Measurements from ENCODE around the gene ZNF597.
A peak's percentile ranks its signal among the peaks of the same experiment; 100 is the strongest.

Gene ZNF597

GRCh38 chr16:3454631-3455147 is 11.4 kb upstream of the ZNF597 start:
- no peak for FAIRE-seq

- FAIRE-seq, result no peak
Measured at GRCh38 chr16:3454093-3454492, 10.8 kb upstream of the ZNF597 start.

- no peak for FAIRE-seq
Measured at GRCh38 chr16:3444032-3444388, 706 bp upstream of the ZNF597 start.

GRCh38 chr16:3439637-3440036 is 3.7 kb downstream of the ZNF597 start:
- FAIRE-seq, result no peak

DNA sequence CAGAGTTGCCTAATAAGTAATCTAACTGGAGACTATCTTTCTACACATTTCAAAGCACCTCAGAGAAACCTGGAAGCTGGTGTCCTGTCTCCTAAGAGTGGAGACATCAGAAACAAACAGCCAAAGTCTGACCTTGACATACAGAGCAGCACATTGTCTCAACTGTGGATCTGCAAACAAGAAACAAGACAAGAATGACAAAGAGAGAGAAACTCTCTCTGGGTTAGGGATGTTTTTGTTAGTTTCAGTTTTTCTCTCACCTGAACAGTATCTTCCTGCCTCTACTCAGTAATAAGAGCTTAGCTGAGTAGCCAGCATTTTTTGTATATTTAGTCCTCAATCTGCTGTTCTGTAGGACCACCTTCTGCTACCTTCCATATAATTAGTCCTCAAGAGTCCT is 8.9 kb downstream of the ZNF597 start:
- FAIRE-seq, result no peak

GRCh38 chr16:3431779-3432219 is 11.5 kb downstream of the ZNF597 start:
- no peak for FAIRE-seq

DNA sequence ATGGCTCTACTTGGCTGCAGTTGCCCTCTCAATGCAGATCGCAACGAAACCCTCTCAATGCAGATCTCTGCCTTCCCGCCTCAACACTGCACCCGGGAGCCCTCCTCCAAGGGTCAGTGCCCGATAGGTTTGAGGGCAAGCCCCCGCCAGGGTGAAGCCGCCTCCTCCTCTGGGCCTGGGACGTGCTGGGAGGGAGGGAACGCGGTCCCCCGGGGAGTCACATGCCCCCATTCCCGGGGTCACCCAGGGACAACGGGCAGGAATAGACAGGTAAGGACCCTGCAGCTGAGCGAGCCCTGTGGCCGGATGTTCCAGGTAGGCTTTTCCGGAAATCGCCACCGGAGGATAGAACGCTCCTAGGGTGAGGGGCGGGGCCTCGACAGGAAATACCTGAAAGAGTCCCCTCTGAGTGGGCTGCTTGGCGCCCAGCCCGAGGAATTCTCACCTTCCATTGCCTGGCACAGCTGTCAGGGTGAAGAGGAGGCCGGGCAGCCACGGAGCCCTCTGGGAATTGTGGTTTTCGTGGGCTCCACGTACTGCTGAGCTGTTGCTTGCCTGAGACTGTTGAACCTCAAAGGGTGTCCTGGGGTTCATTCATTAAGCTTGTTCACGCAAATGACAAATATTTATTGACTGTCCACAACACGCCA is 29.4 kb downstream of the ZNF597 start:
- FAIRE-seq, result no peak

DNA sequence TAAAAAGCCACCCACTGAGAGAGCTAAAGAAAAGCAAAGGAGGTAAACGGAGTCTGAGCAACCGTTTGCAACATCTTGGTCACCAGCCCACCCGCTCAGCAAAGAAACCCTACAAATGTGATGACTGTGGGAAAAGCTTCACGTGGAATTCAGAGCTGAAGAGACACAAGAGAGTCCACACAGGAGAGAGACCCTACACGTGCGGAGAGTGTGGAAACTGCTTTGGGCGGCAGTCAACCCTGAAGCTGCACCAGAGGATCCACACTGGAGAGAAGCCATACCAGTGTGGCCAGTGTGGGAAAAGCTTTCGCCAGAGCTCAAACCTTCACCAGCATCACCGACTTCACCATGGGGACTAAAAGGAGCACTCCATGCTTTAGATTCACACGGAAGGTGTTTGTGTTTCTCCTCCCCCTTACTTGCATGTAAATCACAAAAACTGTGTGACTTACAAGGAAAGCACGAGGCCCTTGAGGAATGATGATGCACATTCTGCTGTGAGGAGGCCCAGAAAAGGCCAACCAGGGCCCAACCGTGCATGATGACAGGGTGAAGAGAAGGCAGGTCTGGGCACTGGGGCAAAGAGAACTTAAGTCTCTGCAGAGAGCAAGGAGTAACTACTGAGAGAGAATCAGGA is 34.6 kb downstream of the ZNF597 start:
- no peak for FAIRE-seq

- no peak for FAIRE-seq
Measured at GRCh38 chr16:3401719-3402397, 41.4 kb downstream of the ZNF597 start.

- peak; percentile 95 for FAIRE-seq
Measured at GRCh38 chr16:3400779-3401688, 42.3 kb downstream of the ZNF597 start, which contains the start of the genes ZNF174 and ZSCAN32. ZNF174 (plus strand) TSS chr16:3401215; CDS start chr16:3402005, 790 bp downstream. ZSCAN32 (minus strand) TSS chr16:3401004; CDS start chr16:3397557, 3,447 bp downstream.

- no peak for FAIRE-seq
Measured at GRCh38 chr16:3400446-3400778, 42.9 kb downstream of the ZNF597 start.

DNA sequence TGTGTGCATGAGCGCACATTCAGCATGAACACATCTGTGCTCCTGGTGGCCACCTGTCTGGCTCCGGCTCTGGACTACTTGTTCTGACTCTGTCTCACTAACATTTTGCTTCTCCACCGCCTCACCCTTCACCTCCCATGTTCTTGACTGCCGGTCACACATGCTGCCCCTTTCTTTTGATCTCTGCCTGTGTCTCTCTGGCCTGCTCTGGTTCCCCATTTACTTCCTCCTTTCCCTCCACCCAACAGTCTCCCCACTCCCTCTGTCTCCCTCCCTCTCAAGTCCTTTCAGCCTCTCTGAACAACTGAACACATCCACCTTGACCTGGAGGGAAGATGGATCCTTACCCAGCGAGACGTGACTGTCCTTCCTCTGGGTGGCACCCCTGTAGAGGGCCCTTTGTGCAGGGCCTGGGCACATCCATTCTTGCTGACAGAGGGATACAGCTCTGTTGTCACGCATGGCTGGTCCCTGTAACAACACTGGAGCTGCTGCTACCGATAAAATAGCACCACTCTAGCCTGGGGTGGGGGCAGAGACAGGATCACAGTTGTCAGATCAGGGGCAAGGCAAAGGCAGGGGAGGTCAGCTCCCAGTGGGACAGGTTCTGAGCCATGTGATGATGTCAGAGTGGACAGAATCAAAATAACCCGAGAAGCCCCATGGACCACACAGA is 53.5 kb downstream of the ZNF597 start:
- FAIRE-seq, result no peak

DNA sequence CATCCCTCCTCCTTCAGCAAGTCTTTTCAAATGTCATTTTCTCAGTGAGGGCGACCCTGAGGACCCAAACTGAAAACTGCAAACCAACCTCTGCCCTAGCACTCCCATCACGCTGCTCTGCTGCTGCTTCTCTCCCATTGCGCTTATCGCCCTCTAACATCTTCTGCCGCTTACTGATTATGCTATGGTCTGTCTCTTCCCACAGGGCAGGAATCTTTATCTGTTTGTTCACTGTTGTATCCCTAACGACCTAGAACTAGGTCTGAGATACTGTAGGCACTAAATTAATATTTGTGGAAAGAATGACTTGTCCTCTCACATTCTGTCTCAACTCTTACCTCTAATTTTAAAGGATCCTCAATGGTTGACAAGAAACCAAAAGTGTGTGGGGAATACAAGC is 55.0 kb downstream of the ZNF597 start:
- no peak for FAIRE-seq

DNA sequence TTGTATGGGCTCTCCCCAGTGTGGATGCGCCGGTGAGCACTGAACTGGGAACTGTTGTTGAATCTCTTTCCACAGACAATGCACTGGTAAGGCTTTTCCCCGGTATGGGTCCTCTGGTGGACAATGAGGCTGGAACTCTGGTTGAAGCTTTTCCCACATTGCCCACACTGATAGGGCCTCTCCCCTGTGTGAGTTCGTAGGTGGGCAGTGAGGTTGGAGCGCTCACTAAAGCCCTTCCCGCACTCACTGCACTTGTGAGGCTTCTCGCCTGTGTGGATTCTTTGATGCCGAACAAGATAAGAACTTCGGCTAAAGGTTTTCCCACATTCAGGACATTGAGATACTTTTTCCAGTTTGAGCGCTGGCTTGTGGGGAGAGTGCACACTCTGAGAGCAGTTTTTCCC is 60.3 kb downstream of the ZNF597 start:
- no peak for FAIRE-seq

All from A204.1 (cell line).